H1 (cell line): ENCODE results near the gene SF3B6. TPM values are rescaled to one million over a fixed set of nuclear protein-coding genes. Genes with fewer than 3 reads are reported as not detected.

ENCODE experiments used
- CTCF ChIA-PET: fragments of 300-600 bp; sonication (Branson Sonifier 250); formaldehyde crosslinking; loops from one replicate; lab custom pipeline; 2021; ENCODE audit not compliant: partially characterized antibody; lab: Charles Lee
- POLR2A ChIA-PET: fragments of 300-600 bp; sonication (Branson Sonifier 250); formaldehyde crosslinking; loops from one replicate; lab custom pipeline; 2021; ENCODE audit warnings: inconsistent platforms; ENCODE audit not compliant: partially characterized antibody; lab: Charles Lee
- DNase-seq, 2 experiments: peaks; one replicate each; pipeline versions ENCODE4 v3.0.0 to v3.0.0-alpha.2; 2010 to 2022; ENCODE audit warnings: low spot score in 2 of 2, low read depth in 1 of 2, mixed read lengths in 1 of 2
- FAIRE-seq: peaks from 2 replicates; lab custom pipeline; 2011; peaks lifted over from hg19 to GRCh38; lab: Jason Lieb, UNC
- H2AFZ ChIP-seq: 2 replicates; pipeline ENCODE4 v1.8.1; 2012; ENCODE audit warnings: low read length, inconsistent platforms
- H2AK5ac ChIP-seq: 2 replicates; pipeline ENCODE4 v1.6.1; 2013; ENCODE audit warnings: low read depth, low read length
- H2BK120ac ChIP-seq: replicated peaks from 2 replicates; pipeline ENCODE3; 2013; ENCODE audit warnings: low read depth, low read length, inconsistent platforms
- H2BK12ac ChIP-seq: 2 replicates; pipeline ENCODE4 v1.6.1; 2013; ENCODE audit warnings: low read depth, low read length
- H2BK15ac ChIP-seq: 2 replicates; pipeline ENCODE4 v1.6.1; 2013; ENCODE audit warnings: low read length
- H2BK20ac ChIP-seq: 2 replicates; pipeline ENCODE4 v1.6.1; 2013; ENCODE audit warnings: low read length
- H2BK5ac ChIP-seq: 2 replicates; pipeline ENCODE4 v1.6.1; 2013; ENCODE audit warnings: low read depth, low read length
- H3K14ac ChIP-seq: 2 replicates; pipeline ENCODE4 v1.6.1; 2013; ENCODE audit warnings: inconsistent platforms; ENCODE audit not compliant: insufficient read length
- H3K18ac ChIP-seq: 2 replicates; pipeline ENCODE4 v1.6.1; 2013; ENCODE audit warnings: low read length; ENCODE audit errors: extremely low read depth
- H3K23ac ChIP-seq: 2 replicates; pipeline ENCODE4 v1.6.1; 2013; ENCODE audit warnings: inconsistent platforms; ENCODE audit not compliant: insufficient read length
- H3K23me2 ChIP-seq: 2 replicates; pipeline ENCODE4 v1.6.1; 2013; ENCODE audit warnings: low read depth, low read length
- H3K27ac ChIP-seq: 2 replicates; pipeline ENCODE4 v1.6.1; 2011; ENCODE audit warnings: low read depth, low read length, inconsistent platforms
- H3K27me3 ChIP-seq, 4 experiments: replicated peaks in 1 of 4; 1 replicate in 1 of 4; 2 replicates in 3 of 4; pipeline versions ENCODE4 v1.6.1 to v1.8.1; 2011 to 2013; ENCODE audit warnings: low read length in 3 of 4, mild to moderate bottlenecking in 3 of 4, inconsistent platforms in 2 of 4, mixed read lengths in 2 of 4, moderate library complexity in 1 of 4; ENCODE audit not compliant: control insufficient read depth in 3 of 4, insufficient read depth in 3 of 4; ENCODE audit errors: extremely low read depth in 1 of 4
- H3K36me3 ChIP-seq, 4 experiments: 2 replicates each; pipeline versions ENCODE4 v1.6.1 to v1.8.1; 2011 to 2013; ENCODE audit warnings: mild to moderate bottlenecking in 4 of 4, low read length in 3 of 4, moderate library complexity in 2 of 4, control low read depth in 1 of 4, inconsistent platforms in 1 of 4; ENCODE audit not compliant: insufficient read depth in 4 of 4, control insufficient read depth in 2 of 4
- H3K4ac ChIP-seq: replicated peaks from 2 replicates; pipeline ENCODE3; 2013; ENCODE audit warnings: low read length, low read depth, mixed read lengths, inconsistent platforms; ENCODE audit not compliant: insufficient read length
- H3K4me1 ChIP-seq, 4 experiments: replicated peaks in 1 of 4; 1 replicate in 1 of 4; 2 replicates in 3 of 4; pipeline versions ENCODE4 v1.6.1 to v1.8.1; 2011 to 2013; ENCODE audit warnings: low read length in 3 of 4, inconsistent platforms in 2 of 4, mixed read lengths in 1 of 4; ENCODE audit not compliant: insufficient read depth in 4 of 4, control insufficient read depth in 3 of 4
- H3K4me2 ChIP-seq, 2 experiments: 2 replicates each; pipeline versions ENCODE4 v1.6.1 to v1.8.1; 2011 to 2013; ENCODE audit warnings: low read depth in 2 of 2, low read length in 2 of 2, control low read depth in 1 of 2, inconsistent platforms in 1 of 2, mild to moderate bottlenecking in 1 of 2; ENCODE audit not compliant: insufficient read depth in 1 of 2
- H3K4me3 ChIP-seq, 4 experiments: fragments of 200-600, 300-600 bp in 1 of 4; sonication (generic), shearing (Covaris generic), sonication (Bioruptor Twin) in 1 of 4; 2 replicates each; pipeline versions ENCODE4 v1.5.1 to v1.8.1; 2011 to 2016; ENCODE audit warnings: low read length in 4 of 4, low read depth in 3 of 4, control low read depth in 2 of 4, inconsistent platforms in 2 of 4, mild to moderate bottlenecking in 2 of 4, mixed read lengths in 1 of 4, moderate library complexity in 1 of 4; ENCODE audit not compliant: insufficient read depth in 2 of 4; ENCODE audit errors: extremely low read depth in 1 of 4
- H3K56ac ChIP-seq: replicated peaks from 2 replicates; pipeline ENCODE3; 2013; ENCODE audit warnings: low read depth, mild to moderate bottlenecking, mixed read lengths, low read length, inconsistent platforms; ENCODE audit not compliant: insufficient read length
- H3K79me1 ChIP-seq: 2 replicates; pipeline ENCODE4 v1.6.1; 2013; ENCODE audit warnings: low read depth, low read length, control low read depth
- H3K79me2 ChIP-seq, 2 experiments: 2 replicates each; pipeline versions ENCODE4 v1.6.1 to v1.8.1; 2012 to 2013; ENCODE audit warnings: low read length in 2 of 2, mild to moderate bottlenecking in 2 of 2, inconsistent platforms in 1 of 2; ENCODE audit not compliant: insufficient read depth in 2 of 2, control insufficient read depth in 1 of 2
- H3K9ac ChIP-seq, 4 experiments: replicated peaks in 1 of 4; 1 replicate in 1 of 4; 2 replicates in 3 of 4; pipeline versions ENCODE4 v1.6.1 to v1.8.1; 2011 to 2013; ENCODE audit warnings: low read depth in 3 of 4, low read length in 3 of 4, control low read depth in 2 of 4, mild to moderate bottlenecking in 2 of 4, moderate library complexity in 2 of 4, inconsistent platforms in 1 of 4; ENCODE audit errors: extremely low read depth in 1 of 4
- H3K9me3 ChIP-seq, 2 experiments: 2 replicates each; pipeline versions ENCODE4 v1.6.1 to v1.8.1; 2012 to 2013; ENCODE audit warnings: mild to moderate bottlenecking in 2 of 2, moderate library complexity in 2 of 2, control low read depth in 1 of 2, inconsistent platforms in 1 of 2, low read depth in 1 of 2, low read length in 1 of 2, mixed read lengths in 1 of 2; ENCODE audit not compliant: insufficient read depth in 2 of 2
- H4K20me1 ChIP-seq, 2 experiments: replicated peaks in 1 of 2; 2 replicates each; pipeline versions ENCODE3 to v1.8.1; 2011 to 2013; ENCODE audit warnings: inconsistent platforms in 2 of 2, low read length in 2 of 2, mild to moderate bottlenecking in 1 of 2; ENCODE audit not compliant: insufficient read depth in 2 of 2, control insufficient read depth in 1 of 2
- H4K5ac ChIP-seq: 2 replicates; pipeline ENCODE4 v1.6.1; 2013; ENCODE audit warnings: low read length, low read depth, mixed read lengths, inconsistent platforms; ENCODE audit not compliant: insufficient read length
- H4K8ac ChIP-seq: 2 replicates; pipeline ENCODE4 v1.8.0; 2013; ENCODE audit warnings: mild to moderate bottlenecking, moderate library complexity, low read length, inconsistent platforms; ENCODE audit not compliant: insufficient read depth; ENCODE audit errors: extremely low read depth
- H4K91ac ChIP-seq: replicated peaks from 2 replicates; pipeline ENCODE3; 2013; ENCODE audit warnings: low read length, mixed read lengths, inconsistent platforms; ENCODE audit not compliant: insufficient read length
- EGR1 ChIP-seq: IDR thresholded peaks from 2 replicates; pipeline ENCODE4 v1.6.1; 2011; ENCODE audit warnings: low read depth, low read length, borderline replicate concordance
- POLR2AphosphoS5 ChIP-seq: IDR thresholded peaks from 2 replicates; pipeline ENCODE4 v1.6.1; 2011; ENCODE audit warnings: low read depth, low read length
- SIN3A ChIP-seq, 2 experiments: IDR thresholded peaks in 1 of 2; conservative IDR thresholded peaks in 1 of 2; 2 replicates each; pipeline ENCODE4 v1.6.1; 2011 to 2012; ENCODE audit warnings: low read length in 2 of 2, improper control_type of control experiment in 1 of 2, low read depth in 1 of 2, mild to moderate bottlenecking in 1 of 2
- TAF7 ChIP-seq: optimal IDR thresholded peaks from 2 replicates; pipeline ENCODE3; 2011; ENCODE audit warnings: low read depth, mild to moderate bottlenecking, inconsistent platforms, low read length, moderate library complexity, borderline replicate concordance
- YY1 ChIP-seq: IDR thresholded peaks from 2 replicates; pipeline ENCODE4 v1.6.1; 2011; ENCODE audit warnings: low read depth, mild to moderate bottlenecking, low read length
- WGBS, 2 experiments: shearing (Covaris generic) in 1 of 2; methylation state at CpG; one replicate each; pipeline versions ENCODE4 v1.1.6 to v1.1.7; 2013 to 2015; ENCODE audit warnings: low lambda C conversion rate in 2 of 2, mixed read lengths in 2 of 2, inconsistent platforms in 1 of 2, low coverage in 1 of 2, missing lambda C conversion rate in 1 of 2; ENCODE audit not compliant: insufficient replicate concordance in 2 of 2, insufficient coverage in 1 of 2, insufficient read length in 1 of 2; ENCODE audit errors: extremely low coverage in 1 of 2, missing lambda C conversion rate in 1 of 2; 5-methylcytosine and 5-hydroxymethylcytosine counted together
- polyA plus RNA-seq, 7 experiments: library from polyadenylated mRNA; depleted of rRNA in 3 of 7; stranded (reverse) in 5 of 7; unstranded in 2 of 7; fragments of >200 nt in 5 of 7; fragments of 200-250 nt in 2 of 7; gene quantifications; 1 replicate in 5 of 7; 2 replicates in 1 of 7; 4 replicates in 1 of 7; pipeline versions ENCODE4 v1.2.1 to v1.2.3, GENCODE V29; 2011 to 2013; ENCODE audit warnings: missing spikeins in 2 of 7, mixed read lengths in 2 of 7
- total RNA-seq: library from RNA; stranded (reverse); fragmentation: NEBNext Ultra II Directional; extraction: Animal tissue kit (Norgen Biotek cat#: 25700); gene quantifications from 2 replicates; pipeline ENCODE4 v1.2.1, GENCODE V29; 2021

Gene SF3B6
- total and polyA plus RNA-seq, 2 of the 8 experiments (the other 6 are each of a cell fraction or from before 2014, with no cell fraction given) = 126 to 155 TPM

- no peaks in the 10 kb centered on the region for H3K79me2 ChIP-seq
- 0 out of 4 replicates have a peak, but pooled peaks of 1 of the 2 experiments have one; percentile 46 for TF ChIP-seq SIN3A (conservative IDR thresholded peaks at IDR 0.05 in 1 of 2, IDR thresholded peaks at IDR 0.05 in 1 of 2; ENCODE audit: low read depth in 1 of 2, low read length in 2 of 2)
- no peak for TF ChIP-seq YY1
- no peak for TF ChIP-seq TAF7
- no peak for TF ChIP-seq EGR1
- TF ChIP-seq POLR2AphosphoS5 = no peak
- no peak overlapping the region for H4K91ac ChIP-seq
- H3K14ac ChIP-seq = no peak overlapping the region
- H2BK20ac ChIP-seq = no peak overlapping the region
- peak overlapping the region; percentile 54 for H3K56ac ChIP-seq
- H3K79me1 ChIP-seq = no peaks in the 10 kb centered on the region
- peak overlapping the region; percentile 9 for H4K5ac ChIP-seq
- peak overlapping the region; percentile 51; the same call in 1 of the 2 replicates for H3K18ac ChIP-seq
- H3K9me3 ChIP-seq = no peaks in the 10 kb centered on the region
- no peak overlapping the region for H3K23ac ChIP-seq
- ChIA-PET POLR2A (interaction anchor here (0.9 to 2.2 kb wide), 2 partner anchors 40 to 44 kb away, joined by 3 to 9 read pairs; no protein-coding TSS in a partner anchor), CTCF (interaction anchor here (1.0 kb wide), 1 partner anchor 40 kb away, joined by 3 read pairs; no protein-coding TSS in a partner anchor)
- H3K27ac ChIP-seq = no peak overlapping the region
- H3K27me3 ChIP-seq = peaks cover 0 to 10% (median 4%) of the 10 kb centered on the region in 4 experiments; a peak in 4 of 7 replicates
- H4K20me1 ChIP-seq = no peaks in the 10 kb centered on the region
- FAIRE-seq (no peak), DNase-seq (peak in 1 of 2 experiments; percentile 74)
- 0 out of 2 replicates have a peak overlapping the region, but pooled peaks have one; percentile 19 for H2BK15ac ChIP-seq
- H3K9ac ChIP-seq = peak overlapping the region in 3 of 4 experiments; percentile 36 to 80 (median 49); a peak in 3 of 7 replicates
- peak overlapping the region; percentile 60 to 68 (median 66) for H3K4me3 ChIP-seq
- peaks cover 3% of the 10 kb centered on the region for H3K23me2 ChIP-seq
- H2AFZ ChIP-seq = peak overlapping the region; percentile 74; the same call in 1 of the 2 replicates
- peak overlapping the region; percentile 75 to 80 for H3K4me2 ChIP-seq
- 35% methylated on average over 9 of the region's 9 CpGs; no CpG with 5 or more reads in 1 of the 2 experiments for WGBS, 2 experiments
- no peak overlapping the region; the same call in 1 of the 2 replicates for H4K8ac ChIP-seq
- no peak overlapping the region for H2AK5ac ChIP-seq
- no peaks in the 10 kb centered on the region for H3K36me3 ChIP-seq
- no peak overlapping the region for H3K4ac ChIP-seq
- no peak overlapping the region for H2BK5ac ChIP-seq
- no peak overlapping the region for H2BK120ac ChIP-seq
- 0 out of 2 replicates have a peak overlapping the region, but pooled peaks have one; percentile 39 for H2BK12ac ChIP-seq
- H3K4me1 ChIP-seq = peaks cover 4 to 7% (median 6%) of the 10 kb centered on the region in 4 experiments; a peak in 6 of 7 replicates
Measured at GRCh38 chr2:24123922-24124580, 47.9 kb upstream of the SF3B6 start.
